ENCODE results near the gene F2RL1.
"Not testable (repeated sequence)": the region's sequence is repeated elsewhere in the genome, so short reads cannot be mapped to it uniquely, and the experiment has no call there.

Gene F2RL1

GRCh38 chr5:76854644-76855043 lies 35.8 kb downstream of the F2RL1 start:
- H3K9me3 ChIP-seq (ENCODE audit: control insufficient read depth, insufficient read depth, low read length) = peaks cover 9% of the 10 kb centered on the region; the same call in 1 of the 2 replicates
- no peak for TF ChIP-seq CTCF (IDR thresholded peaks at IDR 0.05; ENCODE audit: low read depth, low read length, poor library complexity, severe bottlenecking)
- TF ChIP-seq EZH2phosphoT487 (IDR thresholded peaks at IDR 0.05; ENCODE audit: borderline replicate concordance, low read length) = no peak
- no peaks in the 10 kb centered on the region for H3K27me3 ChIP-seq (ENCODE audit: control insufficient read depth, low read length)
- H3K4me2 ChIP-seq (ENCODE audit: low read length) = peak overlapping the region; percentile 7; the same call in 1 of the 2 replicates
- H3K36me3 ChIP-seq (ENCODE audit: control insufficient read depth, low read length) = peaks cover 8% of the 10 kb centered on the region
- H3K4me3 ChIP-seq (ENCODE audit: low read length) = no peak overlapping the region
- no peaks in the 10 kb centered on the region for H3K9me2 ChIP-seq (replicated peaks; ENCODE audit: control insufficient read depth, low read length)
- H3K79me2 ChIP-seq (ENCODE audit: control insufficient read depth, low read length) = no peaks in the 10 kb centered on the region
- no peak overlapping the region for H3K27ac ChIP-seq (ENCODE audit: low read depth, low read length)
- H3F3A ChIP-seq (ENCODE audit: control insufficient read depth, insufficient read depth) = no peaks in the 10 kb centered on the region
- no peaks in the 10 kb centered on the region for H4K20me1 ChIP-seq (ENCODE audit: control insufficient read depth, insufficient read depth, low read depth, low read length)
- peaks cover 68% of the 10 kb centered on the region for H3K4me1 ChIP-seq (ENCODE audit: control insufficient read depth, low read length)

GRCh38 chr5:76855501-76855900 lies 36.7 kb downstream of the F2RL1 start:
- not testable (repeated sequence) for H4K20me1 ChIP-seq (ENCODE audit: control insufficient read depth, insufficient read depth, low read depth, low read length); H3K79me2 ChIP-seq (ENCODE audit: control insufficient read depth, low read length); H3F3A ChIP-seq (ENCODE audit: control insufficient read depth, insufficient read depth); H3K9me2 ChIP-seq (replicated peaks; ENCODE audit: control insufficient read depth, low read length); H3K36me3 ChIP-seq (ENCODE audit: control insufficient read depth, low read length); H3K9me3 ChIP-seq (ENCODE audit: control insufficient read depth, insufficient read depth, low read length); H3K27me3 ChIP-seq (ENCODE audit: control insufficient read depth, low read length)
- peak overlapping the region; percentile 62 for H3K4me2 ChIP-seq (ENCODE audit: low read length)
- peaks cover 62% of the 10 kb centered on the region for H3K4me1 ChIP-seq (ENCODE audit: control insufficient read depth, low read length)
- H3K27ac ChIP-seq (ENCODE audit: low read depth, low read length) = peak overlapping the region; percentile 52
- H3K4me3 ChIP-seq (ENCODE audit: low read length) = peak overlapping the region; percentile 40

- Histone ChIP-seq H3K9me3 (ENCODE audit: control insufficient read depth, insufficient read depth, low read length) (peaks cover 9% of the 10 kb centered on the region; the same call in 1 of the 2 replicates), H4K20me1 (ENCODE audit: control insufficient read depth, insufficient read depth, low read depth, low read length) (no peaks in the 10 kb centered on the region), H3K4me1 (ENCODE audit: control insufficient read depth, low read length) (peaks cover 58% of the 10 kb centered on the region), H3K4me2 (ENCODE audit: low read length) (peak overlapping the region; percentile 62), H3F3A (ENCODE audit: control insufficient read depth, insufficient read depth) (no peaks in the 10 kb centered on the region), H3K27me3 (ENCODE audit: control insufficient read depth, low read length) (no peaks in the 10 kb centered on the region), H3K27ac (ENCODE audit: low read depth, low read length) (peak overlapping the region; percentile 52), H3K79me2 (ENCODE audit: control insufficient read depth, low read length) (no peaks in the 10 kb centered on the region), H3K9me2 (replicated peaks; ENCODE audit: control insufficient read depth, low read length) (no peaks in the 10 kb centered on the region), H3K36me3 (ENCODE audit: control insufficient read depth, low read length) (peaks cover 8% of the 10 kb centered on the region), H3K4me3 (ENCODE audit: low read length) (peak overlapping the region; percentile 40)
- TF ChIP-seq EZH2phosphoT487 (IDR thresholded peaks at IDR 0.05; ENCODE audit: borderline replicate concordance, low read length) = no peak
- no peak for TF ChIP-seq CTCF (IDR thresholded peaks at IDR 0.05; ENCODE audit: low read depth, low read length, poor library complexity, severe bottlenecking)
Measured at GRCh38 chr5:76855961-76856360, 37.1 kb downstream of the F2RL1 start.

- not testable (repeated sequence) for H3F3A ChIP-seq (ENCODE audit: control insufficient read depth, insufficient read depth); H3K27me3 ChIP-seq (ENCODE audit: control insufficient read depth, low read length); H3K9me3 ChIP-seq (ENCODE audit: control insufficient read depth, insufficient read depth, low read length); H3K27ac ChIP-seq (ENCODE audit: low read depth, low read length); H3K9me2 ChIP-seq (replicated peaks; ENCODE audit: control insufficient read depth, low read length); H3K36me3 ChIP-seq (ENCODE audit: control insufficient read depth, low read length); H3K4me3 ChIP-seq (ENCODE audit: low read length); H3K79me2 ChIP-seq (ENCODE audit: control insufficient read depth, low read length); H4K20me1 ChIP-seq (ENCODE audit: control insufficient read depth, insufficient read depth, low read depth, low read length)
- peak overlapping the region; percentile 62; the same call in 1 of the 2 replicates for H3K4me2 ChIP-seq (ENCODE audit: low read length)
- peaks cover 49% of the 10 kb centered on the region for H3K4me1 ChIP-seq (ENCODE audit: control insufficient read depth, low read length)
Measured at GRCh38 chr5:76856800-76857199, 38.0 kb downstream of the F2RL1 start.

All from DOHH2 (cell line).